Measurements from ENCODE around the gene PRPF8.

PRPF8 gene

GRCh38 chr17:1716076-1716911 lies 31.6 kb upstream of the PRPF8 start:
- in situ Hi-C loops (cut with MboI; ENCODE audit: low sequenced_read_pairs, unreplicated experiment): loop anchor here (25.0 kb wide), 1 partner anchor 321 kb away; the partner anchor contains the start of genes DPH1, OVCA2 and RTN4RL1
- no peak for TF ChIP-seq CTCF (IDR thresholded peaks at IDR 0.05; ENCODE audit: borderline replicate concordance, control extremely low read depth, extremely low read depth, insufficient read depth, missing control alignments)

GRCh38 chr17:1715803-1716075 lies 31.1 kb upstream of the PRPF8 start:
- no peak for DNase-seq (ENCODE audit: low spot score)
- TF ChIP-seq CTCF (IDR thresholded peaks at IDR 0.05; ENCODE audit: borderline replicate concordance, control extremely low read depth, extremely low read depth, insufficient read depth, missing control alignments): no peak
- in situ Hi-C loops (cut with MboI; ENCODE audit: low sequenced_read_pairs, unreplicated experiment): loop anchor here (25.0 kb wide), 1 partner anchor 322 kb away; the partner anchor contains the start of genes DPH1, OVCA2 and RTN4RL1

More at GRCh38 chr17:1716076-1716911, 31.6 kb upstream of the PRPF8 start:
- DNase-seq (ENCODE audit: low spot score): peak; percentile 100

- peak; percentile 50 for DNase-seq (ENCODE audit: low spot score)
- TF ChIP-seq CTCF (IDR thresholded peaks at IDR 0.05; ENCODE audit: borderline replicate concordance, control extremely low read depth, extremely low read depth, insufficient read depth, missing control alignments): no peak
- in situ Hi-C loops (cut with MboI; ENCODE audit: low sequenced_read_pairs, unreplicated experiment): loop anchor here (25.0 kb wide), 1 partner anchor 322 kb away; the partner anchor contains the start of genes DPH1, OVCA2 and RTN4RL1
Measured at GRCh38 chr17:1714980-1715802, 30.5 kb upstream of the PRPF8 start.

GRCh38 chr17:1714427-1714979 lies 29.8 kb upstream of the PRPF8 start:
- in situ Hi-C loops (cut with MboI; ENCODE audit: low sequenced_read_pairs, unreplicated experiment): loop anchor here (25.0 kb wide), 1 partner anchor 323 kb away; the partner anchor contains the start of genes DPH1, OVCA2 and RTN4RL1
- no peak for DNase-seq (ENCODE audit: low spot score)
- no peak for TF ChIP-seq CTCF (IDR thresholded peaks at IDR 0.05; ENCODE audit: borderline replicate concordance, control extremely low read depth, extremely low read depth, insufficient read depth, missing control alignments)

GRCh38 chr17:1713878-1714426 lies 29.3 kb upstream of the PRPF8 start:
- no peak for DNase-seq (ENCODE audit: low spot score)
- in situ Hi-C loops (cut with MboI; ENCODE audit: low sequenced_read_pairs, unreplicated experiment): loop anchor here (25.0 kb wide), 1 partner anchor 323 kb away; the partner anchor contains the start of genes DPH1, OVCA2 and RTN4RL1
- TF ChIP-seq CTCF (IDR thresholded peaks at IDR 0.05; ENCODE audit: borderline replicate concordance, control extremely low read depth, extremely low read depth, insufficient read depth, missing control alignments): peak; percentile 28
